Omental fat pad (tissue), 4 donors: ENCODE data around the gene NUDT9. TPM values are rescaled to one million over a fixed set of nuclear protein-coding genes. Genes with fewer than 3 reads are reported as not detected.
"Not testable (repeated sequence)": the region's sequence is repeated elsewhere in the genome, so short reads cannot be mapped to it uniquely, and the experiment has no call there.

Experiments
- ATAC-seq: fragments of 150-250 bp; one replicate; pipeline ENCODE4 v1.9.1; 2016; ENCODE audit warnings: mild to moderate bottlenecking, moderate library complexity; ENCODE audit not compliant: low FRiP score
- DNase-seq: peaks from one replicate; pipeline ENCODE4 v3.0.0-alpha.2; 2019; ENCODE audit warnings: low spot score
- CTCF ChIP-seq, 3 donors: fragments of 450-650 bp; IDR thresholded peaks; one replicate each; pipeline ENCODE4 v1.5.1; 2016 to 2017; ENCODE audit warnings: antibody characterized with exemption in 3 of 3, mild to moderate bottlenecking in 3 of 3, moderate library complexity in 2 of 3
- total RNA-seq, 4 donors: library from RNA; depleted of rRNA; stranded (reverse); fragments of >200 nt; gene quantifications; one replicate each; pipeline ENCODE4 v1.1.0, GENCODE V29; 2016

Gene NUDT9
- total RNA-seq, 4 donors from 2014 or later = 14.4 to 27.5 (median 25.9) TPM

GRCh38 chr4:87399148-87399547, 23.2 kb upstream of the NUDT9 start:
- TF ChIP-seq CTCF (IDR thresholded peaks at IDR 0.05) = no peak
- DNase-seq (no peak), ATAC-seq (no peak)

- ATAC-seq (no peak), DNase-seq (no peak)
- no peak for TF ChIP-seq CTCF (IDR thresholded peaks at IDR 0.05)
Measured at GRCh38 chr4:87399954-87400353, 22.4 kb upstream of the NUDT9 start.

- not testable (repeated sequence) for DNase-seq, ATAC-seq
Measured at GRCh38 chr4:87403732-87404131, 18.6 kb upstream of the NUDT9 start.

DNA sequence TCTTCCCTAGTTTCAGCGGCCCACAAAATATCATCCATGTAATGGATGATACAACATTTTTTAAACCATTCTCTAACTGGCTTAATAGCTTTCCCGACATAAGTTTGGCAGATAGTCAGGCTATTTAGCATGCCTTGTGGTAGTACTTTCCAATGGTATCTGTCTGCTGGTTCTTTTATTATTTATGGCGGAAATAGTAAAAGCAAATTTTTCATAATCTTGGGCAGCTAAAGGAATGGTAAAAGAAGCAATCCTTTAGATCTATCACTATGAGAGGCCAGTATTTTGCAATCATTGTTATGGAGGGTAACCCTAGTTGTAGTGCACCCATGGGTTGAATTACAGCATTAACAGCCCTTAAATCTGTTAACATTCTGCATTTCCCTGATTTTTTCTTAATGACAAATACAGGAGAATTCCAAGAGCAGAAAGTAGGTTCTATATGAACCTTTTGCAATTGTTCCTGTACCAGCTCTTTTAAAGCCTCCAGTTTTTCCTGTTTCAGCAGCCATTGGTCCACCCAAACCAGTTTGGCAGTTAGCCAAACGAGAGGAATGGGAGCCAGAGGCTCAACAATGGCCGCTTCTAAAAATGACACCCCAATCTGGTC, 17.1 kb upstream of the NUDT9 start:
- no peak for ATAC-seq
- TF ChIP-seq CTCF (IDR thresholded peaks at IDR 0.05) = no peak

DNA sequence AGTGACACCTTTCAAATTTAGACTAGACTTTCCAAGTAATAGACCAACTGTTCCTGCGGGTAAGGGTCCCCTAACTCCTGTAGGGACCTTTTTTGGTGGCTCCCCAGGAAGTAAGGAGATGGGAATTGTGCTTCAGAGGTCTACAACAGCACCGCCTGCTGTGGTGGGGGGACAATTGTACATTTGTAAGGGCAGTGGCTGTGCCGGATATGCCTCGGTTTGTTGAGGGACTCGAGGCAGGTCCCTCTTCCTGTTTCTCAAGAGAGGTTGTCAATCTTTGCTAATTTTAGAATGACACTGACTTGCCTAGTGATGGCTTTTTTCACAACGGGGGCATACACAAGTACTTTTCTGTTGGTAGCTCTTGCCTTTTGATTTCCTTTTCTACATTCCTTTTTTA, 15.9 kb upstream of the NUDT9 start:
- no peak for TF ChIP-seq CTCF (IDR thresholded peaks at IDR 0.05)
- ATAC-seq (no peak), DNase-seq (no peak)

More for the DNA sequence above, 17.1 kb upstream of the NUDT9 start:
- no peak for DNase-seq

DNA sequence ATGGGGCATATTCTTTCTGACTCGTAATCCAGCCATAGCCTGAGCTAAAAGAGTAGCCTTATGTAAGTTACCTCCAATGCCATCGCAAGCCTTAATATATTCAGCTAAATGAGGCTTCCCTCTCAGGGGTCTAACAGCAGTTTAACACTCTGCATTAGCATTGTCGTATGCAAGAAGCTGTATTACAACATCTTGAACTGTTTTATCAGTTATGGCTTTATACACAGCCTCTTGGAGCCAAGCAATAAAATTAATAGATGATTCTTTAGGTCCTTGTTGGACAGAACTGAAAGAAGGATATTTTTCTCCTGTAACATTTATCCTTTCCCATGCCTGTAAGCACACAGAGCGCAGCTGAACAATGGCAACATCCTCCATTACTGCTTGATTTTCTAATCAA, 15.5 kb upstream of the NUDT9 start:
- not testable (repeated sequence) for ATAC-seq, DNase-seq

DNA sequence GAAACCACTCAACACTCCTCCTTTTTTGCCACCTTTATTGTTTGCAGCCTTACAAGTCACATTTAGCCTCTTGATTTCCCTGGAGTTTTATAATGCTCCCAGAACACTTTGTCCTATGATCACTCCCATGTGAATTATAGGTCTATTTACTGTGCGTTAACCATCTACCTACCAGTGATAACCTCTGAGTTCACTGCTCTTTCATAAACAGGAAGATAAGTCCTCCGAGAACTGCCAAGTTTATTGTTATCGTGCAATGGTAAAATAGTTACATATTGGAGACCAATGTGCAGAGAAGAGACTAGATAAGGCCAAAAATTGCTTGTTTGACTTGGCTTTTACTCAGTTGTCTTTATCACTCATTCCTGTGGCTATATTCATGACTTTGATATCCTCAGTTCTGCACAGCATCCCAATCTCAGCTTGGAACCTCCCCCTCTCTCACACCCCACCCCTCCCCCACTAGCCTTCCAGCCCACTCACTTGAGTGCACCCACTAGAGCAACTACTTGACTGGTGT, 12.9 kb upstream of the NUDT9 start:
- no peak for ATAC-seq
- DNase-seq = no peak
- no peak for TF ChIP-seq CTCF (IDR thresholded peaks at IDR 0.05)

GRCh38 chr4:87410157-87410556, 12.2 kb upstream of the NUDT9 start:
- no peak for TF ChIP-seq CTCF (IDR thresholded peaks at IDR 0.05)
- DNase-seq (no peak), ATAC-seq (no peak)
